Raji (cell line): Measurements from ENCODE around the gene ADGRL2.

Experiments used
- POLR2A ChIP-seq: IDR thresholded peaks from 2 replicates; pipeline ENCODE4 v1.6.1; 2011; ENCODE audit warnings: low read depth, low read length, control low read depth; ENCODE audit not compliant: insufficient read depth

ADGRL2 gene

DNA sequence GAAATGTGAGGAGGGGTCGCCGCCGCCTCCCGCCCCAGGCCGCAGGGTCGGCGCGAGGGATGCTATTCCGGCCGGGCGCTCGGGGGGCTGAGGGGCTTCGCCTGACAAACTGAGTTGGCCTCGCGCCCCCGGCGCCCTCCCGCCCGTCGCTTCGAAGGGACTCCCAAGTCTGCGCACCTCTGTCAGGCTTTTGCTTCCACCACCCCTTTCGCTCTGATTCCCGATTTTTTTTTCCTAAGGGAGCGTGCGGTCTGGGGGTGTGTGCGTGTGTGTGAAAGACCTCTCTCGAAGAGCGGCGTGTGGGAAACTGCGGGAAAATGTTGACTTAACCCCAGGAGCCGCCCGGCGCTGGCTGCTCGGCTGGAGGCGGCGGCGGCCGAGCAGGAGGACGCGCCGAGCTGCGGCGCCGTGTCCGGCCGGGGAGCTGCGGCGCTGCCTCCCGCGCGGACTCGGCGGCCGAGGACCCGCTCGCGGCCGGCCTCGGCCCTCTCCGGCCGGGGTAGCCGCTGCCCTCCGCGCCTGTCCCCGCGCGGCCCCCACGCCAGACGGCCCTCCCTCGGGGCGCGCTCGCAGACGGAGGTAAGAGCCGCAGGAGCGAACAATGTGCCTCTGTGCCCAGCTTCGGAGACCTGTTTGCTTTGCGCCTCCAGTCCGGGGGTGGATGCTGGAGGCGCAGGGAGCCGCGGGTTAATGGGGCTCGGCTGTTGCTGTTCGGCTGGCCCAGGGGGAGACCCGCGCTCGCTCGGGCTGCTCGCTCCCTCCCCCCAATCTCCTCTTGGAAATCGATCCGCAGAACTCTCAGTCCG is 1.1 kb downstream of the ADGRL2 start:
- TF ChIP-seq POLR2A = no peak

DNA sequence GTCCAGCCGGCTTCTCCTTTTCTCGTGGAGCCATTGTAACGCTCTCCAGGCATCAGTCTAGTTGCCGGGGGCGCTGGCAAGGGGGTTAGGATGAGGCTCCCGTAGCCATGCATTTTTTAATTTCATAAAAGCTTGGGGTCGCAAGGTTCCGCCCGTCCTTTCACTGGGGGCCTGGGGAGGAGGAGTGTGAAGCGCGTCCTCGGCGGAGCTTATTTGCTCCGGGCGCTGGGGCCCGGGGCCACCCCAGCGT is 1.6 kb downstream of the ADGRL2 start:
- no peak for TF ChIP-seq POLR2A

GRCh38 chr1:81802707-81803430 is 2.1 kb downstream of the ADGRL2 start:
- TF ChIP-seq POLR2A = no peak

DNA sequence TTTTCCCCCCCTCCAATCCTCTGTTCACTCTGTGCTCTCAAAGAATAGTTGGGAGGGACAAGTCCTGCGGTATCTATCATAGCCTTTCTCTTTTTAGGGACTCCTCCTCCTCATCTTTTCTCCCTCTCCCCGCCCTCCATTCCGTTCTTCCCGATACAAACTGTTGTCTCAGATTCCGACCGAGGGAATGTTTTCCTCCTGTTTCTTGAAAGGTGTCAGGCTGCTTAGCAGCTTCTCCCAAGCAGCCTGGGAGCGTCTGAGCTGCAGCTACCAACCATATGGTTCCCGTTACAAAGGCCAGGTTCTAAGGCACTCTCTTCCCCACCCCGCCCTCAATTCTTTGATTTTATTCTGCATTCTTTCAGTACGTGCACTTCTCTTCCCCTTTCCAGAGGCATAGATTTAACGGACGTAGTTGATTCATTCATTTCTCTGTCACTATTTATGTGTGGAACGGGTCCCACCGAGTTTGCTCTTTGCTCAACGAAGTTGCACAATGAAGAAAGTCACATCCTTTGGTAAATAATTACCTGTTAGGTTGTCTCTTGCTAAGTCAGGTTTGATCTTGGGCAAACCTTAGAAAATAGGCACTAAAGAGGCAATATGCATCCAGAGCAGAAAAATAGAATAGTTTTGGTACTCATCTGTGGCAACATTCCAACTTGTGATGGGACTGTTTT is 2.8 kb downstream of the ADGRL2 start:
- TF ChIP-seq POLR2A = no peak

GRCh38 chr1:81804312-81804711 is 3.6 kb downstream of the ADGRL2 start:
- TF ChIP-seq POLR2A = no peak

DNA sequence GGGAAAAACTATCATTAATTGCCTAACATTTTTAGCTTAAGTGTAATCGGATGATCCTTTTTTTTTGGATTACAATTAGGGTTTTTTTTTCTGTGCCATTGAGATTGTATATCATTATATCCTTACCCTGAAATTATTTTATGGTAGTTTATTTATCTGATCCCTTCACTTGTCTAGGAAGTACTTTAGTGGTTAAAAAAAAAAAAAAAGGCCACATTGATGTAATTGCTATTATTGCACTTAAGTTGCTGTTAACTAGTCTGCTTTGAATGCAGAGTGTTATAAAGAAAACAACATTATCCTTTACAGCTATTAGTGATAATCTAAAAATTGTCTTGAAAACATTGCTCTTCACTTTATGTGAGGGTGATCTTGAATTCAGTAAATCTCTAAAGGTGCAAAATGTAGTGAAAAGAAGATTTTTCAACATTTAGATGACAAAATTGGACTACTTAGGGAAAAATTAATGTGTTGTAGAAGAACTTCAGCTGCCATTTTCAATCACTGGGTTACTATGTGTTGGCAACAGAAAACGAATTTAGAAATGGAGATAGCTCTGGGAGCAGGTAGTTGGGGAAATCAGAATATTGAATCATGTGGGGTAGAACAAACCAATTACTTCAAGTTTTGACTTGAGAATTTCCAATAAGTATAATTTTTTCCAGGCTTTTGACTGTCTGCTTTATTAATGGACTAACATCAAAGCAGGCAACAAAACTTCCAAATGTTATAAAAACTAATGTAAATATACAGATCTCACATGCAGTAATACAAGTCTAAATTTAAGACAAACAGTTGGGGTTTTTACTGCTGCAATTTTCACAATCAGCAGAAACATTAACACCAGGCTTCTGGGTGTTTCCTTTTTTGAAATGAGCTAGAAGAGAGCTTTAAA is 5.0 kb downstream of the ADGRL2 start:
- TF ChIP-seq POLR2A = no peak

DNA sequence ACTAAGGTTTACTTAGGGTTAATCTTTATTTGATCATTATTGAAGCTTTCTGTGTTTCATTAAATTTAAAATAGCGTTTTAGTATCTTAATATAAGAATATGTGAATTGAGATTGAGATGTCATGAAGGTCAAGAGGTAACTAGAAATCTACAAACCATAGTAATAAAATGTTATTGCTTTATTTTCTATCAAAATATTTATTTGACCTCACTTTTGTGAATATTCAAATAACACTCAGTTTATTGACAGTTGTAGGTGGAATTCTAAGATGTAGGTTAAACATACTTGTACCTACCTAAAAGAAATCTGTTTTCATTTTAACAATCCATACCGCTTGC is 5.7 kb downstream of the ADGRL2 start:
- TF ChIP-seq POLR2A = no peak

DNA sequence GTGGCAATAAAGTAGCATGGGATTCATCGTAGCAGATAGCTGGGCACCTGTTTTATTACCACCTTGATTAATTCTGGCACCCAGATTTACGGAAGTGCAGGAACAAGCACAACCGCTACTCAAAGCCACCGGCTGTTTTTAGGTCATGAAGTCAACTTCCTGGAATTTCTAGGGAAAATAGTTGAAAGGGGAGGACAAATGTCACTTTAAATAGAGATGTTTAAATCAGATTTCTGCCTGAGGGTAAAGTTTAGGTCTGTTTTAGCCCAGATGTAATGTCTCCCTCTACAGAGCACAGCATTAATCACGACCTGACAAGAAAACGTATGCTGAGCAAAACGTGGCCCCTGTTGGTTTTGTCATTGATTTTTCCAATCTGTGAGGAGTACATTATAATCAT is 8.0 kb downstream of the ADGRL2 start:
- TF ChIP-seq POLR2A = no peak

- TF ChIP-seq POLR2A = no peak
Observed at GRCh38 chr1:81809808-81810207, 9.1 kb downstream of the ADGRL2 start.

- TF ChIP-seq POLR2A = no peak
Observed at GRCh38 chr1:81811757-81812371, 11.1 kb downstream of the ADGRL2 start.

DNA sequence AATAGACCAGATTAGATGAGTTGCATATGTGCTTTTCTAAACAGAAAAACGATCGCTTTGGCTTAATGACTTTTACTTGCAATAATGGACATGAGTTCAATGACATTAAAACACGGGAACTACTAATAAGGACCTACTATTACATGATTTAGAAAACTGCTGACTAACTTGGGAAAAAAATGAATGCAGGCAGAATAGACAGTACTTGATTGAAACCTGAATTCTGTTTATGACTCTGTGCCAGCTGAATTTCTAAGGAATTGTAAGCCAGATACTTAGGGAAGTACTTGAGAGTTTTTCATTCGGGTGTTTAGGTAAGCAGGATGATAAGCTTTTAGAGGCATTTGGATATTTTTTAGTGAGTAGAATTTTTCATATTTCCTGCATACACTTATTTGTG is 12.0 kb downstream of the ADGRL2 start:
- no peak for TF ChIP-seq POLR2A

GRCh38 chr1:81813691-81814090 is 13.0 kb downstream of the ADGRL2 start:
- no peak for TF ChIP-seq POLR2A

DNA sequence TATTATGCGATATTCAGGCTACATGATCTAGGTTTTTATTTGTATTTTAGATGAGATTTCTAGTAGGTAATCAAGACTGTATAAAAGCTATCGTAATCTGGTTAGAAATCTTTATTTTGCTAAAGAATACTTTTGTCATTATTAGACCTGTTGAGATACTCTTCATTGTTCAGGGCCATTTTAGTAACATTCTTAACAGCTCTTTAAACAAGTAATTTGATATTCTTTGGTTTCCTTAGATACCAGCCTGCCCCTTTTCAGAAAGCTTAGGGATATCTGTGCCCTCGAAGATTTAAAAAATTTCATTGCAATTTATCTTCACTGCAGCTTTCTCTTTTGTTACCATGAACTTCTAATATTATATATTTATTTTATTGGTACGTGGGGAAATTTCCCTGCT is 18.9 kb downstream of the ADGRL2 start:
- no peak for TF ChIP-seq POLR2A

DNA sequence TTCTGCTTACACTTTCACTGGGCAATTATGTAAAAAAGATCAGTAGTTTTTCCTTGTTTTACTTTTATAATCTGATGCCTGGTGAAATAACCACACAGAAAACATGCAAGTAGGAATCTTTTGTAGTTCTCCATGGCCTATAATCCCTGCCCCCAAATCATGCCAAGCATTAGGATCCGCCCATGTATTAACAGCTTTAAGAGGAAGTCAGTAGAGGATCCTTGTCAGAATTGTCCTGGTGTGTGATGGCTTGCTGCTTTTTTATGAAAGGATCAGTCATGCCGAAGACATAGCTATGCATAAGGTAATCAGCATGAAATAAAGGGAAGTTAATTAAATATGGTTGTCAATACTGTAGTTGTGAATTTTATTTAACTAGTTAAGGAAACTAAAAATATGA is 20.0 kb downstream of the ADGRL2 start:
- TF ChIP-seq POLR2A = no peak

DNA sequence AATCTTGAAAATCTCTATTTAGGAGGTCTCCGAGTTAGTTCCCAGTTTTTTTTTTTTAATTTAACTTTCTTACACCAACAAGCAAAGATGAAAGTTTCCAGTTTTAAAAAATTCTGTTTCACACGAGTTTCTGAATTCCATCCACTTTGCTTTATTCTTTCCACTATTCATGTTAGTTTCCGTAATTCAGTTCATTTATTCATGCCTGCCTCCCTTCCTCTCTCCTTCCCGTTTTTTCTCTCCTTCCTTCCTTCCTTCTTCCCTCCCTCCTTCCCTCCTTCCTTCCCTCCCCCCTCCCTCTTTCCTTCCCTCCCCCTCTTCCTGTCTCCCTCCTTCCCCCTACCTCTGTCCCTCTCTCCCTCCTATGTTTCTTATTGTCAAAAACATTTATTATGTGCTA is 22.3 kb downstream of the ADGRL2 start:
- no peak for TF ChIP-seq POLR2A
